ENCODE results near the gene NKX6-1. TPM values are rescaled to one million over a fixed set of nuclear protein-coding genes. Genes with fewer than 3 reads are reported as not detected.

Gene NKX6-1
- total RNA-seq, 2 donors from 2014 or later = 0.14 to 0.40 TPM

DNA sequence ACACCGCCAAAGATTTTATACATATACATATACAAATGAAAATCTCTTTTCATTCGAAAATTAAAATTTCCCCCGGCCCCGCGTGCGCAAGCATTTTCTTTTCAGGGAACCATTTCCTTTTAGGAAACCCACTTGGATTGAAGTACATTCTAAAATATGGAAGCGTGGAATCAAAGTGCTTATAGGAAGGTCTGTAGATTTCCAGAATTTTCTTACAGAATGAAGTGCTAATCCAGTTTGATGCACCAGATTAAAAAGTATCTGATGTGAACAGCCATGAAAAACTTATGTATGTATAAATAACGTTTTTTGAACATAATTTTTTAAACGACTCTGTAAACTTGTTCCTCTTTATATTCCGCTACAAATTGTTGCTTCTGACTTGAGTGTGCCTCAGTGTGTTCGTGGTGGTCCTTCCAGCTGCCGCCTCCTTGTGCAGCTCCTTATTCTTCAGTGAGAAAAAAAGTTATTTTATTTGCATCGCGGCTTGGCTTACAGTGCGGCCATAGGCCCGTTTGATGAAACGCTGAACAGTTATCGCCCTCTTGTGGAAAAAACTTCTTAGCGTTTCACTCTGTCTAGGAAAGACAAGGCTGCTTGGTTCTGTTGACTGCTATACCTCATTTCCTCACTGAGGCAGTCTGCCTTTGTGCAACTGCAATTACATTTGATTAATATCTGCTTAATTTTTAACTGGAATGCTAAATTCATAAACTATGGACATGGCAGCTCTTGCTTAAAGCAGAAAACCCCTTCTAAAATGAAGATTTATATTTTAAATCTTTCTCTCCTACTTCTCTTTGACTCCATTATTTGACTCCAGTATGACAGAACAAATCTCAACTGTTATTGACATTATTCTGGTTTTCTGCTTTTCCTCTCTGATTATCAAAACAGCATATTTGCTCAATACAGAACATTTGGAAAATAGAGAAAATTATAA is 4.7 kb upstream of the NKX6-1 start:
- H3K4me1 ChIP-seq (replicated peaks) = no peaks in the 10 kb centered on the region
- no peak for TF ChIP-seq POLR2A (IDR thresholded peaks at IDR 0.05)
- peak; percentile 55 for TF ChIP-seq POLR2AphosphoS5 (IDR thresholded peaks at IDR 0.05)
- TF ChIP-seq, protein P1, sequence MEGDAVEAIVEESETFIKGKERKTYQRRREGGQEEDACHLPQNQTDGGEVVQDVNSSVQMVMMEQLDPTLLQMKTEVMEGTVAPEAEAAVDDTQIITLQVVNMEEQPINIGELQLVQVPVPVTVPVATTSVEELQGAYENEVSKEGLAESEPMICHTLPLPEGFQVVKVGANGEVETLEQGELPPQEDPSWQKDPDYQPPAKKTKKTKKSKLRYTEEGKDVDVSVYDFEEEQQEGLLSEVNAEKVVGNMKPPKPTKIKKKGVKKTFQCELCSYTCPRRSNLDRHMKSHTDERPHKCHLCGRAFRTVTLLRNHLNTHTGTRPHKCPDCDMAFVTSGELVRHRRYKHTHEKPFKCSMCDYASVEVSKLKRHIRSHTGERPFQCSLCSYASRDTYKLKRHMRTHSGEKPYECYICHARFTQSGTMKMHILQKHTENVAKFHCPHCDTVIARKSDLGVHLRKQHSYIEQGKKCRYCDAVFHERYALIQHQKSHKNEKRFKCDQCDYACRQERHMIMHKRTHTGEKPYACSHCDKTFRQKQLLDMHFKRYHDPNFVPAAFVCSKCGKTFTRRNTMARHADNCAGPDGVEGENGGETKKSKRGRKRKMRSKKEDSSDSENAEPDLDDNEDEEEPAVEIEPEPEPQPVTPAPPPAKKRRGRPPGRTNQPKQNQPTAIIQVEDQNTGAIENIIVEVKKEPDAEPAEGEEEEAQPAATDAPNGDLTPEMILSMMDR (IDR thresholded peaks at IDR 0.05) = peak in 3 of 4 experiments; percentile 31 to 52 (median 38)
- no peak overlapping the region for H3K27ac ChIP-seq
- no peak overlapping the region for H3K4me3 ChIP-seq
- peaks cover 50% of the 10 kb centered on the region for H3K27me3 ChIP-seq (replicated peaks; ENCODE audit: insufficient read depth)
- intact Hi-C loops (cut with DNase I) = loop anchor here (10.0 kb wide), 1 partner anchor 859 kb away; no protein-coding TSS in a partner anchor
- no peaks in the 10 kb centered on the region for H3K9me3 ChIP-seq
- no peaks in the 10 kb centered on the region for H3K36me3 ChIP-seq
- 8% methylated on average over 19 of the region's 19 CpGs for WGBS
- peak; percentile 30 for DNase-seq (ENCODE audit: low spot score)

DNA sequence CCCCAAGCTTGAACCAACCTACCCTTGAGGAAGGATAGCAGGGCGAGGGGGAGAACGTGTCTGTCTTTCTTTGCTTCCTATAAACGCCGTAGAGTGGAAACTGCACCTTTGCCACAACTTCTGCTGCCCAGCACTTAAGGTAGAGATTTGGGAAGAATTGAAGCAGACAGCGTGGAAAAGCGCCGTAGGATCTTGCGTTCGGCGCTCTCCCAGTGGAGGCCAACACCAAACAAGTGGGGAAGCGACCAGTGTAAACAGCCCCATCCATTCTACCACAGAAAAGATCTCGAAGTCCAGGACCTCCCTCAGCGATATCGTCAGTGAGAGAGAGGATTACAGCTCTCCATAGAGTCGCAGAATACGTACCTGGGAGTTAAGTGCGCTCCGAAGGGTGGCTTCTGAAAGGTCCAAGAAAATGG is 3.9 kb upstream of the NKX6-1 start:
- no peak overlapping the region for H3K4me3 ChIP-seq
- DNase-seq (ENCODE audit: low spot score) = no peak
- no peaks in the 10 kb centered on the region for H3K36me3 ChIP-seq
- no peaks in the 10 kb centered on the region for H3K4me1 ChIP-seq (replicated peaks)
- H3K27ac ChIP-seq = no peak overlapping the region
- 12% methylated on average over 18 of the region's 18 CpGs for WGBS
- peaks cover 55% of the 10 kb centered on the region for H3K27me3 ChIP-seq (replicated peaks; ENCODE audit: insufficient read depth)
- H3K9me3 ChIP-seq = no peaks in the 10 kb centered on the region
- no peak for TF ChIP-seq POLR2A (IDR thresholded peaks at IDR 0.05)
- TF ChIP-seq, protein P1 (IDR thresholded peaks at IDR 0.05) = no peak
- no peak for TF ChIP-seq POLR2AphosphoS5 (IDR thresholded peaks at IDR 0.05)
- intact Hi-C loops (cut with DNase I) = loop anchor here (10.0 kb wide), 1 partner anchor 858 kb away; no protein-coding TSS in a partner anchor

DNA sequence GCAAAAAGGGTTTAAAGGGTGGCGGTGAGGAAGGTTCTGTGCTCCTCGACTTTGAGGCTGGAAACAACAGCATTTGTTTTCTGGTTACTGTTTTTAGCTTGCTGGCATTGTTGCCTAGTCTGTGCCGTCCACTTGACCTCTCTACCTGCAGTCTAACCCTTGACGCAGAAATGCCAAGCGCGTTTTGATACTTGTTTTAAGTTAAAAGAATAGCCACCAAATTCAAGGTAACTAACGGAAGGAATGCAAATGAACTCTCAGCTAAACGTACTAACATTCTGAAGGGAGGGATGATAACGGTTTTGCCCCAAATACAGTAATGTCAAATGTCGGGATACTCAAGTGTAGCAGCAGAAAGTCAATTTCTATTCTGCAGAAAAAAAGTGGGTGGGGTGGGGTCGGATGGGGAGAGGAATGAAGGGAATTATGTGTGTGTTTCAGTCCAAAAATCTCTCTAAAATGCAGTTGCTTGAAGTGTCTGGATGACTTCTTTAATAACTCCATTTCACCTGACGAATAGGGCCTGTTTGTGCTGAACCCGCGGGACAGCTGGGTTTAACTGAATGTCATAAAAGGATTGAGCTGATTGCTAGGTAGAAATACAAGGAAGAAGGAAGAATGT is 3.4 kb upstream of the NKX6-1 start:
- TF ChIP-seq POLR2AphosphoS5 (IDR thresholded peaks at IDR 0.05) (no peak), POLR2A (IDR thresholded peaks at IDR 0.05) (no peak)
- TF ChIP-seq, protein P1 (IDR thresholded peaks at IDR 0.05) = no peak
- peaks cover 60% of the 10 kb centered on the region for H3K27me3 ChIP-seq (replicated peaks; ENCODE audit: insufficient read depth)
- intact Hi-C loops (cut with DNase I) = loop anchor here (10.0 kb wide), 1 partner anchor 858 kb away; no protein-coding TSS in a partner anchor
- no peak overlapping the region for H3K27ac ChIP-seq
- H3K4me1 ChIP-seq (replicated peaks) = no peaks in the 10 kb centered on the region
- 17% methylated on average over 14 of the region's 14 CpGs for WGBS
- H3K36me3 ChIP-seq = no peaks in the 10 kb centered on the region
- no peak overlapping the region for H3K4me3 ChIP-seq
- no peaks in the 10 kb centered on the region for H3K9me3 ChIP-seq
- DNase-seq (ENCODE audit: low spot score) = no peak

DNA sequence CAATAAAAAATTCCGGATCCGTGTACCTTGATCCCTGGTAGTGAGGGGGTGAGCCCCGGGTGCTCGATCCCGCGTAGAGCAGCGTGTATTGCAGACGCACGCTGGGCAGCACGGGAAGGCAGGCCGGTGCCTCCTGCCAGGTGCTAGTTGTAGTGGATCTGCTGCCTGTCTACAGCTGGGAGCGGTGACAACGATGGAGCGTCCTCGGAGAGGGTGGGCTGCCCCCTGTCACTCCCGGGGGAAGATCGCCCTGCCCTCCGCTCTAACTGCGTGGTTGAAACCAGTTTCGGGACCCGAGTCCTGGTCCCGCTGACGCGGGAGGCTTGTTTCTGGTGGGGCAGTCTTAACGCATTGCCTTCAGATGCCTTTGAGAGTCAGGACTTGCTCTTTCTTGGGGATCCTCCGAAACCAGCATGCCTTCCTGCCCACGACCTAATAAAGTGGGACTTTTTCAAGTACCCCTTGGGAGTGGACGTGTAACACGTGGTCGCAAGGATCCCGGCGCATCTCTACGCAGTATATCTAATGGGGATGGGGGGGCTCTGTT is 2.7 kb upstream of the NKX6-1 start:
- WGBS = 5% methylated on average over 33 of the region's 33 CpGs
- H3K27me3 ChIP-seq (replicated peaks; ENCODE audit: insufficient read depth) = peaks cover 66% of the 10 kb centered on the region
- DNase-seq (ENCODE audit: low spot score) = no peak
- intact Hi-C loops (cut with DNase I) = loop anchor here (10.0 kb wide), 1 partner anchor 857 kb away; no protein-coding TSS in a partner anchor
- H3K27ac ChIP-seq = no peak overlapping the region
- TF ChIP-seq, protein P1 (IDR thresholded peaks at IDR 0.05) = no peak
- TF ChIP-seq POLR2AphosphoS5 (IDR thresholded peaks at IDR 0.05) (no peak), POLR2A (IDR thresholded peaks at IDR 0.05) (no peak)
- no peaks in the 10 kb centered on the region for H3K36me3 ChIP-seq
- H3K4me1 ChIP-seq (replicated peaks) = no peaks in the 10 kb centered on the region
- H3K9me3 ChIP-seq = no peaks in the 10 kb centered on the region
- no peak overlapping the region for H3K4me3 ChIP-seq
